H9 (cell line): ENCODE measurements around the gene UBE2L3. TPM values are rescaled to one million over a fixed set of nuclear protein-coding genes. Genes with fewer than 3 reads are reported as not detected.
"Not testable (repeated sequence)": the region's sequence is repeated elsewhere in the genome, so short reads cannot be mapped to it uniquely, and the experiment has no call there.

ENCODE experiments used
- DNase-seq: peaks from one replicate; pipeline ENCODE4 v3.0.0-alpha.2; 2017
- H2AFZ ChIP-seq: one replicate; pipeline ENCODE4 v1.6.1; 2013; ENCODE audit warnings: mild to moderate bottlenecking, low read length, control low read depth, moderate library complexity
- H2AK5ac ChIP-seq: 2 replicates; pipeline ENCODE4 v1.6.1; 2013; ENCODE audit warnings: low read length, control low read depth, mixed read lengths; ENCODE audit not compliant: insufficient read length
- H2BK120ac ChIP-seq: one replicate; pipeline ENCODE4 v1.6.1; 2013; ENCODE audit warnings: low read depth, mild to moderate bottlenecking, low read length, control low read depth, inconsistent platforms; ENCODE audit not compliant: poor library complexity, severe bottlenecking
- H2BK12ac ChIP-seq: 2 replicates; pipeline ENCODE4 v1.6.1; 2013; ENCODE audit warnings: low read length, control low read depth, mixed read lengths, low read depth; ENCODE audit not compliant: insufficient read length
- H2BK15ac ChIP-seq: 2 replicates; pipeline ENCODE4 v1.6.1; 2013; ENCODE audit warnings: low read depth, low read length, control low read depth
- H2BK20ac ChIP-seq: one replicate; pipeline ENCODE4 v1.6.1; 2013; ENCODE audit warnings: low read depth, mild to moderate bottlenecking, low read length, control low read depth, inconsistent platforms; ENCODE audit not compliant: poor library complexity, severe bottlenecking
- H2BK5ac ChIP-seq: 2 replicates; pipeline ENCODE4 v1.6.1; 2013; ENCODE audit warnings: low read length, control low read depth, mixed read lengths; ENCODE audit not compliant: insufficient read length
- H3K14ac ChIP-seq: 2 replicates; pipeline ENCODE4 v1.6.1; 2013; ENCODE audit warnings: low read length, control low read depth; ENCODE audit not compliant: insufficient read depth
- H3K18ac ChIP-seq: 2 replicates; pipeline ENCODE4 v1.6.1; 2013; ENCODE audit warnings: low read depth, mild to moderate bottlenecking, mixed read lengths, low read length, control low read depth; ENCODE audit not compliant: insufficient read length
- H3K23ac ChIP-seq: 2 replicates; pipeline ENCODE4 v1.6.1; 2013; ENCODE audit warnings: low read length, control low read depth, mixed read lengths, low read depth; ENCODE audit not compliant: insufficient read length
- H3K23me2 ChIP-seq: 2 replicates; pipeline ENCODE4 v1.6.1; 2013; ENCODE audit warnings: low read depth, mild to moderate bottlenecking, mixed read lengths, low read length, control low read depth; ENCODE audit not compliant: insufficient read length, poor library complexity, severe bottlenecking
- H3K27ac ChIP-seq: 2 replicates; pipeline ENCODE4 v1.5.1; 2013; ENCODE audit warnings: low read length, control low read depth, mixed read lengths, low read depth; ENCODE audit not compliant: insufficient read length
- H3K27me3 ChIP-seq: 2 replicates; pipeline ENCODE4 v1.6.1; 2013; ENCODE audit warnings: low read length, control low read depth, inconsistent platforms; ENCODE audit not compliant: insufficient read depth
- H3K4ac ChIP-seq: 2 replicates; pipeline ENCODE4 v1.6.1; 2013; ENCODE audit warnings: low read depth, mild to moderate bottlenecking, control low read depth, inconsistent platforms, low read length, moderate library complexity
- H3K4me1 ChIP-seq: 2 replicates; pipeline ENCODE4 v1.6.1; 2013; ENCODE audit warnings: low read length, control low read depth, inconsistent platforms; ENCODE audit not compliant: insufficient read depth
- H3K4me2 ChIP-seq: 2 replicates; pipeline ENCODE4 v1.6.1; 2013; ENCODE audit warnings: low read length, control low read depth, mixed read lengths; ENCODE audit not compliant: insufficient read length, insufficient read depth
- H3K56ac ChIP-seq: 2 replicates; pipeline ENCODE4 v1.6.1; 2013; ENCODE audit warnings: low read depth, mild to moderate bottlenecking, mixed read lengths, low read length, control low read depth; ENCODE audit not compliant: insufficient read length
- H3K79me1 ChIP-seq: 2 replicates; pipeline ENCODE4 v1.6.1; 2013; ENCODE audit warnings: low read depth, mild to moderate bottlenecking, moderate library complexity, low read length, control low read depth, inconsistent platforms; ENCODE audit not compliant: insufficient read depth, poor library complexity, severe bottlenecking
- H3K79me2 ChIP-seq: 2 replicates; pipeline ENCODE4 v1.6.1; 2013; ENCODE audit warnings: low read length, control low read depth, inconsistent platforms; ENCODE audit not compliant: insufficient read depth
- H3K9ac ChIP-seq: 2 replicates; pipeline ENCODE4 v1.6.1; 2013; ENCODE audit warnings: low read length, control low read depth, mixed read lengths; ENCODE audit not compliant: insufficient read length; ENCODE audit errors: extremely low read depth
- H3K9me3 ChIP-seq: one replicate; pipeline ENCODE4 v1.6.1; 2013; ENCODE audit warnings: low read depth, low read length, inconsistent platforms; ENCODE audit not compliant: control insufficient read depth
- H3T11ph ChIP-seq: one replicate; pipeline ENCODE4 v1.6.1; 2013; ENCODE audit warnings: mild to moderate bottlenecking, low read length, control low read depth, inconsistent platforms
- H4K20me1 ChIP-seq: one replicate; pipeline ENCODE4 v1.6.1; 2013; ENCODE audit not compliant: control insufficient read depth, insufficient read length, insufficient read depth
- H4K5ac ChIP-seq: 2 replicates; pipeline ENCODE4 v1.6.1; 2013; ENCODE audit warnings: low read depth, mild to moderate bottlenecking, mixed read lengths, low read length, control low read depth; ENCODE audit not compliant: insufficient read length
- H4K8ac ChIP-seq: replicated peaks from 2 replicates; pipeline ENCODE4 v1.6.1; 2013; ENCODE audit warnings: low read length, control low read depth, mixed read lengths, low read depth; ENCODE audit not compliant: insufficient read length
- H4K91ac ChIP-seq: 2 replicates; pipeline ENCODE4 v1.6.1; 2013; ENCODE audit warnings: low read depth, mild to moderate bottlenecking, moderate library complexity, mixed read lengths, low read length, control low read depth; ENCODE audit not compliant: insufficient read length
- H3K27ac Mint-ChIP-seq, 3 experiments: 2 replicates in 2 of 3; 3 replicates in 1 of 3; pipeline ENCODE4 v1.8.0; 2020 to 2021; ENCODE audit warnings: mixed read lengths in 3 of 3, mild to moderate bottlenecking in 1 of 3, moderate library complexity in 1 of 3
- H3K27me3 Mint-ChIP-seq: 2 replicates; pipeline ENCODE4 v1.8.0; 2021; ENCODE audit warnings: low read depth, mild to moderate bottlenecking, moderate library complexity, mixed read lengths
- H3K36me3 Mint-ChIP-seq, 3 experiments: 2 replicates in 2 of 3; 3 replicates in 1 of 3; pipeline ENCODE4 v1.8.0; 2020 to 2021; ENCODE audit warnings: low read depth in 3 of 3, mixed read lengths in 3 of 3; ENCODE audit not compliant: insufficient read depth in 1 of 3
- H3K4me1 Mint-ChIP-seq, 2 experiments: 2 replicates each; pipeline ENCODE4 v1.8.0; 2020; ENCODE audit warnings: mixed read lengths in 2 of 2
- H3K4me3 Mint-ChIP-seq, 2 experiments: 2 replicates in 1 of 2; 3 replicates in 1 of 2; pipeline ENCODE4 v1.8.0; 2020 to 2021; ENCODE audit warnings: mild to moderate bottlenecking in 2 of 2, mixed read lengths in 2 of 2, moderate library complexity in 1 of 2
- H3K9me3 Mint-ChIP-seq, 2 experiments: 2 replicates in 1 of 2; 3 replicates in 1 of 2; pipeline ENCODE4 v1.8.0; 2020; ENCODE audit warnings: mild to moderate bottlenecking in 2 of 2, mixed read lengths in 2 of 2, moderate library complexity in 1 of 2
- CTCF ChIP-seq: fragments of 200-600 bp; sonication (generic); conservative IDR thresholded peaks from 3 replicates; pipeline ENCODE4 v1.8.0; 2021; ENCODE audit warnings: antibody characterized with exemption, mild to moderate bottlenecking
- WGBS: extraction: QIAGEN DNeasy Blood & Tissue Kit; methylation state at CpG from one replicate; pipeline ENCODE4 v1.1.7; 2013; ENCODE audit warnings: missing lambda C conversion rate, low lambda C conversion rate, mixed read lengths; ENCODE audit not compliant: insufficient read length; ENCODE audit errors: extremely low coverage; 5-methylcytosine and 5-hydroxymethylcytosine counted together
- total RNA-seq: library from RNA; stranded (reverse); gene quantifications from 2 replicates; pipeline ENCODE4 v1.2.1, GENCODE V29; 2021

Gene UBE2L3
- total RNA-seq, 1 experiment from 2014 or later, result 79.7 TPM

- no peak overlapping the region for H2BK15ac ChIP-seq
- H2BK5ac ChIP-seq, result no peak overlapping the region
- no peaks in the 10 kb centered on the region for H3K9me3 ChIP-seq
- H3K4me1 Mint-ChIP-seq, result peaks cover 14 to 17% of the 10 kb centered on the region in 2 experiments
- no peak overlapping the region for H4K5ac ChIP-seq
- H3K56ac ChIP-seq, result no peak overlapping the region
- TF ChIP-seq CTCF, result no peak
- H3K4me2 ChIP-seq, result peak overlapping the region; percentile 57
- WGBS, result no CpG with 5 or more reads among the region's 22 CpGs
- H3K23me2 ChIP-seq, result peaks cover 7% of the 10 kb centered on the region
- H3K79me2 ChIP-seq, result no peaks in the 10 kb centered on the region
- H3K18ac ChIP-seq, result no peak overlapping the region
- no peak overlapping the region for H2BK20ac ChIP-seq
- DNase-seq, result no peak
- H3K4ac ChIP-seq, result no peak overlapping the region
- H3T11ph ChIP-seq, result no peak overlapping the region
- no peak overlapping the region for H3K9ac ChIP-seq
- H4K91ac ChIP-seq, result no peak overlapping the region
- H2AK5ac ChIP-seq, result no peak overlapping the region
- H4K8ac ChIP-seq, result no peak overlapping the region
- no peak overlapping the region for H2AFZ ChIP-seq
- no peak overlapping the region for H3K14ac ChIP-seq
- no peak overlapping the region for H3K23ac ChIP-seq
- H3K4me3 Mint-ChIP-seq, result peak overlapping the region in 1 of 2 experiments; percentile 89; a peak in 4 of 5 replicates
- no peaks in the 10 kb centered on the region for H3K9me3 Mint-ChIP-seq
- peak overlapping the region in 1 of 3 experiments; percentile 21; a peak in 2 of 7 replicates for H3K27ac Mint-ChIP-seq
- no peaks in the 10 kb centered on the region for H3K79me1 ChIP-seq
- H3K36me3 Mint-ChIP-seq, result peaks cover 10 to 26% (median 17%) of the 10 kb centered on the region in 3 experiments; a peak in 6 of 7 replicates
- H3K27ac ChIP-seq, result no peak overlapping the region
- H2BK12ac ChIP-seq, result no peak overlapping the region
- H4K20me1 ChIP-seq, result no peaks in the 10 kb centered on the region
- peaks cover 12% of the 10 kb centered on the region for H3K27me3 Mint-ChIP-seq
- no peak overlapping the region for H2BK120ac ChIP-seq
- no peaks in the 10 kb centered on the region for H3K27me3 ChIP-seq
- peaks cover 2% of the 10 kb centered on the region; the same call in 1 of the 2 replicates for H3K4me1 ChIP-seq
These were observed 76.2 kb downstream of the UBE2L3 start for GRCh38 chr22:21643533-21644357.

- not testable (repeated sequence) for H3K4me2 ChIP-seq, H4K8ac ChIP-seq, H4K20me1 ChIP-seq, H2BK5ac ChIP-seq, H3K4ac ChIP-seq, H2BK12ac ChIP-seq, H3K4me1 ChIP-seq, H3K9me3 ChIP-seq, H3T11ph ChIP-seq, H3K14ac ChIP-seq, H2BK15ac ChIP-seq, H4K91ac ChIP-seq, H3K27ac Mint-ChIP-seq, H2BK20ac ChIP-seq, DNase-seq, H2AK5ac ChIP-seq, H3K27me3 ChIP-seq, H3K79me1 ChIP-seq, H3K27me3 Mint-ChIP-seq, H3K27ac ChIP-seq, H4K5ac ChIP-seq, H3K79me2 ChIP-seq, H3K56ac ChIP-seq, H3K4me3 Mint-ChIP-seq, H3K23ac ChIP-seq, H3K18ac ChIP-seq, H3K9me3 Mint-ChIP-seq, H3K9ac ChIP-seq, H2AFZ ChIP-seq, H2BK120ac ChIP-seq, H3K23me2 ChIP-seq
- peaks cover 10 to 33% (median 22%) of the 10 kb centered on the region in 3 experiments; a peak in 6 of 7 replicates for H3K36me3 Mint-ChIP-seq
- no CpG with 5 or more reads among the region's 6 CpGs for WGBS
- H3K4me1 Mint-ChIP-seq, result peaks cover 17 to 21% of the 10 kb centered on the region in 2 experiments
These were observed 78.0 kb downstream of the UBE2L3 start for GRCh38 chr22:21645513-21645912.
